Stimulated activated CD8-positive, alpha-beta memory T cell treated with anti-CD3 and anti-CD28 coated beads, Interleukin-15, amount 100 ng/mL, for 48 hours (primary cell): ENCODE data around the gene SFXN1.

Experiments
- DNase-seq, 2 donors: peaks; one replicate each; pipeline ENCODE4 v3.0.0-alpha.2; 2020; ENCODE audit warnings: low read depth in 2 of 2

Gene SFXN1

DNA sequence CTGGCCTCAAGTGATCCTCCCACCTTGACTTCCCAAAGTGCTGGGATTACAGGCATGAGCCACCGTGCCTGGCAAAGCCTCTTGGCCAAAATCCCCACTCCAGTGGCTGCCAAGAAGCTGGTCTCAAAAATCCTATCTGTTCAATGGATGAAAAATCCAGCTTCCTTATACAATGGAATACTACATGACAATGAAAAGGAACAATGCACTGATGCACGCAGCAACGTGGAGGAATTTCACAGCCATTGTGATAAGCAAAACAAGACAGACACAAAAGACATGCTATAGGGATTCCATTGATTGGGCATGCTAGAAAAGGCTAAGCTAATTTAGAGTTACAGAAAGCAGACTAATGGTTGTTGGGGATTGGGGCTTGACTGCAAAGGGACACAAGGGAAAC, 13.1 kb upstream of the SFXN1 start:
- DNase-seq = no peak

DNA sequence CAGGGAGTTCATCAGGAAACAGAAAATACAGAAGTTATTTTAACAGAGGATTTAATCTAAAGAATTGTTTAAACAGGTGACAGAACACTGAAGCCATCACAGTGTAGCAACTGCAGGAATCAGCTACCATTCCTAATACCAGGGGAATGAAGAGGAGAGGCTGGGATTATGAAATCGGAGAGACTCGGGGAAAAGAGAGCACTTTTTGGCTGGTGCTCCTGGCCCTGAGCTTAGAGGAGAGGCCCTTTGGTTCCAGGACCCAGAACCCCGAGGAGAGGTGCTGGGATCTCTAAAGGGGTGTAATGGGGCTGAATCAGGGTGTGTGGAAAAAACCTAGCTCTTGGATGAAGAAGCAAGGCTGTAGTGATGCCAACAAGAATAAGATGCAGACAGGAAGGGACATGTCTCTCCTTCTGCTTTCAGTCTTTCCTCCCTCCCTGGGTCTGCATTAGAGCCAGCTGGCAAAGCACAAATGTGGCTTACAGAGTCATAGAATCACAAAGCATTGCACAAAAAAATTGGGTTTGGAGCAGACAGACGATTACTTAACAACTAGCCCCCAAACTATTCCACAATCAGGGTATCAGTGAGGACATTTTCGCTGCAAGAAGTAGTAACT, 11.6 kb upstream of the SFXN1 start:
- DNase-seq = no peak

DNA sequence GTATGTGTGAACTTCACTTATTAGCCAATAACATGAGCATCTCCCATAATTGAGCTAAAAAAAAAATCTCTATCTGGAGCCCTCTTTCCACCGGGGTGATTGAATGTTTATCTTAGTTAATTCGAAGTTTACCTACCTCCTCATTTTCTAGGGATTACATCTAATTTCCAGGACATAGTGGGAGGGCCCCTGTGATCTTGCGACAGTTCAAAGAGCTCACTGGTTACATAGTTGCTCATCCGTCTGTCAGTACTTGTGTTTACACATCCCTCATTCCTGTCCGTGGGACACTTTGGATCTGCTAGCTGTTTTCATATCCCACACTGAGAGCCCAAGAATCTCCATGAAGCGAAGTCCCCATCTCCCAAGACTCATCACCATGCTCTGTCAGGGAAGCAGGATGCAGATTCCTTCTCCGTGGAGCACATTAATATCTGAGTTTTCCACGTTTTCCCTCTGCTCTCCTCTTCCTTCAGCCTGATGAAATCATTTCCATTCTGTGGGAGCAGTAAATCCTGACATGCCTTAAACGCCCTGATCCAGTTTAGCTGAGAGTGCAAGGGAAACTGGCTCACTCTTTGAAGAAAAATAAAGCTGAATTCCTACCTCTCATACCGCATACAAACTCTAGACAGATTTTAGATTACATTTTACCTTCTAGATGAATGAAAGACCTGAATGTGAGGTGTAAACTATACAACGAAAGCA, 10.2 kb upstream of the SFXN1 start:
- no peak for DNase-seq

- no peak for DNase-seq
Measured at GRCh38 chr5:175468892-175469291, 9.5 kb upstream of the SFXN1 start.

DNA sequence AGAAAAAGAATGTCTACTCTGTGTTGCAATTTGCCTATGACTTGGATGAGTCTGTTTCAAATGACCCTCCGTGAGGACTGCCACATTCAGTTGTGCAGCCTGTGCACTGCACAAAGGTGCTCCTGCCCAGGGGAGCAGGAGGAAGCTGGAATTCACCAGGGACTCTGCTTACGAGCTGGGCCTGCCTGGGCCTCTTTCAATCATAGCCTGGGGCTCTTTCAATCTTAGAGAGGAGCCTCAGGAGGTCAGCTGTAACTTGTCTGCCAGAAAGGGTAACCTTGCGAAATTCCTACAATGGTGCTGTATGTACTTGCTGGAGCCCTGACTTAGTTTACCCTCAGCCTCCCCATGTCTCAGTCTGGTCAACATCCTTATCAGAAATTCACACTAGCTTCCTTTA, 8.4 kb upstream of the SFXN1 start:
- no peak for DNase-seq

- DNase-seq = no peak
Measured at GRCh38 chr5:175470781-175471180, 7.6 kb upstream of the SFXN1 start.

DNA sequence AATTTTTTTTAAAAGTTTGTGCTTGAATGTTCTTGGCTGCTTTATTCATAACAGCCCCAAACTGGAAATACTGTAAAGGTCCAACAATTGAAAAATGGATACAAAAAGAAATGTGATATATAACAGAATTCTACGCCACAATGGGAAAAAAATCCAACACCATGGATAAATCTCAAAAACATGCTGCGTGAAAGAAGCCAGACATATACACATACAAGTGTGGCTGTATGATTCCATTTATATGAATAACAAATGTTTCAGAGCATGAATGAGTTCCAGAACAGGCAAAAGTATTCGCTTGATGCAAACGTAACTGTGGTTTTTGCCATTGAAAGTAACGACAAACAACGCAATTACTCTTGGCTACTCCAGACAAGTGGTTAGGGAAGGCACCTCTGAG, 7.2 kb upstream of the SFXN1 start:
- DNase-seq = no peak

DNA sequence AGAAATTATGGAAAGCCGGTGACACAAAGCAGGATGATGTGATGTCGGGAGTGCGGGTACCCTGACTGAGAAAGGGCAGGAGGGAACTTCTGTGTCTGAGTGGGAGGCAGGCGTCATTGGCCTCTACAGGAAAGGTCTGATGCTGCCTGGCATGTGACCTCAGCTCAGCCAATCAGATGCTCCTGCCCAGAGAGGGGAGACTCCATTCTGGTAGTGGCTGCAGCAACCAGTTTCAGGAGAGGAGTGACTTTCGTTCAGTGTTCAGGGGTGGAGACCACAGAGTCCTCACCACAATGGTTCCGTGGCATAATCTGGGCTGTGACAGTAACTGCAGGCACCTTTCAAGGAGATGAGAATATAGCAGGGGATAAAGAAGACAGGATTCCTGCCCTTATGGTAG, 6.7 kb upstream of the SFXN1 start:
- peak; percentile 46 to 68 for DNase-seq

GRCh38 chr5:175472378-175472777, 6.0 kb upstream of the SFXN1 start:
- DNase-seq = no peak

GRCh38 chr5:175475248-175475647, 3.1 kb upstream of the SFXN1 start:
- DNase-seq = no peak

DNA sequence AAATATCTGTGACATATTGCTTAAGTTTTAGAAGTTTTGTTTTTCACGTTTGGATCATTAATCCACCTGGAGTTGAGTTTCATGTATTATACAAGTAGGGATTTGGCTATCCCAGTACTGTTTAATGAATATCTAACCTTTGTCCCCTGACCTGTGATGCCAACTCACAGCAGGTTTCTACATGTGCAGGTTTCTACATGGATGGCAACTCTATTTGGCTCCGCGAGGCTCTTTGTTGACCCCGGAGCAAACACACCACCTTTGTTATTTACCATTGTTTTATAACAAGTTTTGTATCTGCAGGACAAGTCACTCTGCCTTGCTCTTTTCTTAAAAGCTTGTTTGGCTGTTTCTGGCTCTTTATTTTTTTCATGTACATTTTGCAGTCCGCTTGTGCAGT, 920 bp upstream of the SFXN1 start:
- no peak for DNase-seq

DNA sequence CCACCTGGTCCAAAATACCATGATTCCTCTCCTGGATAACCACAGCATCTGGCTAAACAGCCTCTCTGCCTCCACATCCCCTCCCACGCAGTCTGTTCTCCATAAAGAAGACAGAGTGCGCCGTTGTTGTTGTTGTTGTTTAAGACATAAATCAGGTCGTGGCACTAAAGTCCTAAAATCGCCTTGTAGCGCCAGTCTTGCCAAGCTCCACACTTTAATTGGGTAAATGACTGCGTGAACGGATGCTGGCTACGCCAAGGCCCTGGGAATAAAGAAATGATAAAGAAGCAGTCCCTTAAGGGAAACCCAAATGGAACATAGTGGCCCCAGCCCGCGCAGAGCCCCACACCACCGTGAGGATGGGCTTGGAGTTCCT, 364 bp upstream of the SFXN1 start:
- no peak for DNase-seq

- DNase-seq = no peak
Measured at GRCh38 chr5:175479125-175479881, 943 bp downstream of the SFXN1 start.

GRCh38 chr5:175483337-175483736, 5.0 kb downstream of the SFXN1 start:
- no peak for DNase-seq

DNA sequence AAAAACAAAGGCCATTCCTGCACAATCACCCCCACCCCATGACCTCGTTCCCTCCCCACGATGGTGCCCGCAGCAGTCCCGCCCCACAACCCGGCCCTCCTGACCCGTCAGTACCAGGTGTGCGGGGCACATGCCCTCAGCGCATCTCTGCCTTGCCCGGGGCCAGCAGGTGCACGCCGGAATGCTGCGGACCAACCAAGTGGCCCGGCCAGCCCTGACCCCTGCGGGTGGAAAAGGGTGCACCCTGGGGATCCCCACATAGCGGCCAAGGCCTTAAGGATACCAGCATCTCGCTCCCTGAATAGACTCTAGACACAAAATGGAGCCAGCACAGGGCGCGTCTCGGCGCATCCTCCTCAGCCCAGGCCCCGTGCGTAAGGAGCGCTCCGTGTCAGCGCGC, 6.0 kb downstream of the SFXN1 start:
- DNase-seq = no peak

GRCh38 chr5:175484829-175485228, 6.5 kb downstream of the SFXN1 start:
- DNase-seq = no peak

- DNase-seq = no peak
Measured at GRCh38 chr5:175485631-175486030, 7.3 kb downstream of the SFXN1 start.

GRCh38 chr5:175487514-175488222, 9.3 kb downstream of the SFXN1 start:
- DNase-seq = no peak

- no peak for DNase-seq
Measured at GRCh38 chr5:175489693-175490443, 11.5 kb downstream of the SFXN1 start.

- no peak for DNase-seq
Measured at GRCh38 chr5:175491223-175491622, 12.9 kb downstream of the SFXN1 start.

- no peak for DNase-seq
Measured at GRCh38 chr5:175493260-175493659, 14.9 kb downstream of the SFXN1 start.

DNA sequence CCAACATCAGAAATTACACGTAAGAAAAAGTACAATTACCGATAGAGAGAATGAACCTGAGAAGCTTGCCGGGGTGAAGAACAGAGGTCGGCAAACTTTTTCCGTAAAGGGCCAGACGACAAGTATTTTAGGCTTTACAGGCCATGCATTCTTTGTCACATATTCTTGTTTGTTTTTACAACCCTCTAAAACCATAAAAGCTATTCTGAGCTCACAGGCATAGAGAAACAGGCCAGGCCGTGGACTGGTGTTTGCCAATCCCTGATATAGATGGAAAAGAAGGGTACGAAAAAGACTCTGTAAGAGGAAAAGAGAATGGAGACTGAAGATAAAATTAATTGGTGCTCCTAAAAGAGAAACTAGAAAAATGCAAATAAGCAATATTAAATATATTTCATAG, 15.4 kb downstream of the SFXN1 start:
- DNase-seq = no peak
